ENCODE data around the gene CALML5. TPM values are rescaled to one million over a fixed set of nuclear protein-coding genes. Genes with fewer than 3 reads are reported as not detected.

Gene CALML5
- total and polyA plus RNA-seq, 9 of the 15 experiments (the other 6 are each of a cell fraction or from before 2014, with no cell fraction given), result not detected

- TF ChIP-seq AFF1 (IDR thresholded peaks at IDR 0.05; ENCODE audit: low read depth in 1 of 2, partially characterized antibody in 2 of 2) (no peak), FOXO4 (CRISPR knock-in tag; IDR thresholded peaks at IDR 0.05) (no peak), BCL6 (CRISPR knock-in tag; IDR thresholded peaks at IDR 0.05) (no peak), ADNP (tag; IDR thresholded peaks at IDR 0.05) (no peak), KDM5B (IDR thresholded peaks at IDR 0.05; ENCODE audit: insufficient replicate concordance, low read depth, low read length) (no peak), POLR2H (tag; IDR thresholded peaks at IDR 0.05; ENCODE audit: low read depth) (no peak), SIRT6 (IDR thresholded peaks at IDR 0.05; ENCODE audit: low read depth, low read length) (no peak), ZBTB11 (CRISPR knock-in tag; IDR thresholded peaks at IDR 0.05) (no peak), ZNF57 (CRISPR knock-in tag; IDR thresholded peaks at IDR 0.05) (no peak), ZBTB49 (CRISPR knock-in tag; IDR thresholded peaks at IDR 0.05; ENCODE audit: borderline replicate concordance) (no peak), BCLAF1 (IDR thresholded peaks at IDR 0.05; ENCODE audit: borderline replicate concordance in 1 of 2, control insufficient read depth in 1 of 2, low read depth in 2 of 2, low read length in 1 of 2) (no peak)
These were observed 12.5 kb downstream of the CALML5 start (continued) for GRCh38 chr10:5486853-5487235.
